GM19468 (cell line): ENCODE data around the gene BACH2.
"Not testable (repeated sequence)": the region's sequence is repeated elsewhere in the genome, so short reads cannot be mapped to it uniquely, and the experiment has no call there.

Source experiments
- ATAC-seq: cut with Tn5 transposase; IDR thresholded peaks from one replicate; pipeline ENCODE4 v1.9.1; 2021; ENCODE audit warnings: mild to moderate bottlenecking, moderate library complexity, moderate number of reproducible peaks; ENCODE audit not compliant: unreplicated experiment; ENCODE audit errors: extremely low read depth

The BACH2 gene

DNA sequence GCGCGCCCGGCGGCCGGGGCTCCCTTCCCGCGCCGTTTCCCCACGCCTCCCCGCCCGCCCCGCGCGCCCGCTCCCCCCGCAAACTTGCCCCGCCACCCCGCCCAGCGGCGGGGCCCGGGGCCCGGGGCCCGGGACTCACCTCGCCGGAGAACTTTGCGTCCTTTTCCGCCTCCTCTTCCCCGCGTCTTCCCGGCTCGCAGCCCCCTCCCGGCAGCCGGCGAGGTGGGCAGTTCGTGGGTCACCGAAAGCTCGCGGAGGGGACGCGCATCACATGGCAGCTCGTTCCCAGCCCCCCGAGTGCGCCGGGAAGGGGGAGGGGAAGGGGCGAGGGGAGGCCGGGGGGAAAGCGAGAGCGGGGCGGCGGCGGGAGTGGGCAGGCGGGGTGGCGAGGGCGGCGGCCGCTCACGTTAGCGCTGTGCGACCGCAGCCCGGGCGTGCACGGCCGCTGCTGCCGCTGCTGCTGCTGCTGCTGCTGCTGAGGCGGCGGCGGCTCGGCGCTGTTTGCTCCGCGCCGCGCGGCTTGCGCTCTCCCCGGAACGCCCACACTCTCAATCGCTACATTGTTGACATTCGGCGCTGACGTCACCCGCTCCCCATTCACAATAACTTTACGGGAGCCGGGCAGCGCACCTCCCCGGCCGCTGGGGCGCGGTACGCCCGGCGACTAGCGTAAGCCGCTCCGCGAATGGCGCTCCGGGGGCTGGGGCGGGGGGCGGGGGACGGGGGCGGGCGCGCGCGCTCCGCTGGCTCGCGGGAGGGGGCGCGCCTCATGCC, at the start of gene BACH2:
Gene BACH2, minus strand, starts transcription at position 503 of the 774 bp plus-strand sequence. CDS start 287,999 bp downstream, outside the sequence.
- peak; percentile 80 for ATAC-seq

DNA sequence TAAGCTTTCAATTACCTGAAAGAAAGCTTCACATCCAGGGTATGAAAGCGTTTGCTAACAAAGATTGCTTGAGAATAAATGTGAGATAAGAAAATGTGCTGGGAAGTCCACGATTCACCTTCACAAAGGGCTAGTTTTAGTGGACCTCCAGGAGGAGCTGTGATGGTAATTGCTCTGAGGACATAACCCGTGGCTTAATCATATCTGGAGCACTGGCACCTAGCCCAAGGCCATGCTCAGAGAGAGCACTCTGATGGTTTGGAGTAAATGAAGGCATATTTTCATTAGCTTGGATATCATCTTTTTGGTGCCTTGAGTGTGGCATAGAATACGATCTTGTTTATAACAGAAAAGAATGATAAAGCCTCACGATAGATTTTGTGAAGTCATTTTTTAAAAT, 46.9 kb upstream of the BACH2 start:
- no peak for ATAC-seq

DNA sequence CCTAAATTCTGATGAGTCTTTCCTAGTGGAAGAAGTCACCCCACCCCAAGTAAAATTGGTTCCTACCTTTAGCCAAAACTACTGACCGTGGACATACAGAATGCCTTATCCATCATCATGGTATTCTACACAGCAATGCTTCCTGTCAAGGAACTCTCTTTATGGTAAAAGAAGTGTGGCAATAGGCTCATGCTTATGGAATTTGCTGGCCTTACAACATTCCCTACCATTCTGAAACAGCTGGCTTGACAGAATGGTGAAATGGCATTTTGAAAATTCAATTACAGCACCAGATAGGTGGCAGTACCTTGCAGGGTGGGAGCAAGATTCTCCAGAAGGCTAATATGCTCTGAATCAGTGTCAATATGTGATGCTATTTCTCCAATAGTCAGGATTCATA, 41.8 kb upstream of the BACH2 start:
- ATAC-seq = no peak

DNA sequence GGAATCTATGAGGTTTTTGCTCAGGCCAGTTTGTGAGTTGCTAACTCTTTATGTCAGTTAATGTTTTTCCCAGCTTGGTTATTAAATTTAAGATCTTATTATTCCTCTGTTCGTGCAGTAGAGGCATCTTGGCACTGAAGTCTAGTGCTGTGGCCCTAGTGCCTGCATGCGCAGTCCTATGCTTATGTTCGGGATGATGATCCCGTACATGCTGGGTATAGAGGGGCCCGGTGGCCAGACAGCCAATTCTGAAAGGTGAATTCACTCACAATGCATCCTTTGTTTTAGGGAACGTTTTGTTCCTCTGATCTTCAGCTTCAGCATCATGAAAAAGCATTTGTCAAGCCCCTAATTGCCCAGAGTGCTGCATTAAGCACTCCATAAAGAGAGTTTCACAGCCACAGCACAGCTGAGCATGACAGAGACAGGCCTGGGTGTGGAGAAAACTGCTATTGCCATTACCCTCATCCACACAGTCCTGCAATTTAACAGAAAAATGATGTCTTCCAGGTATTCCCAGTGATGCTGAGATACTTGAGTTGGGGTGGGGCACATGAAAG, 39.8 kb upstream of the BACH2 start:
- no peak for ATAC-seq

DNA sequence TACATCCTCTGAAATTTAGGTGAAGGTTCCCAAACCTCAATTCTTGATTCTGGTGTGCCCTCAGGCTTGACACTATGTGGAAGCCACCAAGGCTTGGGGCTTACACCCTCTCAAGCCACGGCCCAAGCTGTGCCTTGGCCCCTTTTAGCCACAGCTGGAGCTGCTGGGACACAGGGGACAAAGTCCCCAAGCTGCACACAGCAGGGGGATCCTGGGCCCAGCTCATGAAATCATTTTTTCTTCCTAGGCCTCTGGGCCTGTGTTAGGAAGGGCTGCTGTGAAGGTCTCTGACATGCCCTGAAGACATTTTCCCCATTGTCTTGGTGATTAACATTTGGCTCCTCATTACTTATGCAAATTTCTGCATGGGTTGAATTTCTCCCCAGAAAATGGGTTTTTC, 37.3 kb upstream of the BACH2 start:
- ATAC-seq = no peak

DNA sequence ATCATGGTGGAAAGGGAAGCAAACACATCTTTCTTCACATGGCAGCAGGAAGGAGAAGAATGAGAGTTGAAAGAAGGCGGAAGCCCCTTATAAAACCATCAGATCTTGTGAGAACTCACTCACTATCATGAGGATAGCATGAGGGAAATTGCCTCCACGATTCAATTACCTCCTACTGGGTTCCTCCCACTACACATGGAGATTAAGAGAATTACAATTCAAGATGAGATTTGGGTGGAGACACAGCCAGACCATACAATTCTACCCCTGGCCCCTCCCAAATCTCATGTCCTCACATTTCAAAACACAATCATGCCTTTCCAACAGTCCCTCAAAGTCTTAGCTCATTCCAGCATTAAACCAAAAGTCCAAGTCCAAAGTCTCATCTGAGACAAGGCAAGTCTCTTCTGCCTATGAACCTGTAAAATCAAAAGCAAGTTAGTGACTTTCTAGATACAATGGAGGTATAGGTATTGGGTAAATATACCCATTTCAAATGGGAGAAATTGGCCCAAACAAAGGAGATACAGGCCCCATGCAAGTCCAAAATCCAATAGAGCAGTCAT, 36.4 kb upstream of the BACH2 start:
- not testable (repeated sequence) for ATAC-seq

DNA sequence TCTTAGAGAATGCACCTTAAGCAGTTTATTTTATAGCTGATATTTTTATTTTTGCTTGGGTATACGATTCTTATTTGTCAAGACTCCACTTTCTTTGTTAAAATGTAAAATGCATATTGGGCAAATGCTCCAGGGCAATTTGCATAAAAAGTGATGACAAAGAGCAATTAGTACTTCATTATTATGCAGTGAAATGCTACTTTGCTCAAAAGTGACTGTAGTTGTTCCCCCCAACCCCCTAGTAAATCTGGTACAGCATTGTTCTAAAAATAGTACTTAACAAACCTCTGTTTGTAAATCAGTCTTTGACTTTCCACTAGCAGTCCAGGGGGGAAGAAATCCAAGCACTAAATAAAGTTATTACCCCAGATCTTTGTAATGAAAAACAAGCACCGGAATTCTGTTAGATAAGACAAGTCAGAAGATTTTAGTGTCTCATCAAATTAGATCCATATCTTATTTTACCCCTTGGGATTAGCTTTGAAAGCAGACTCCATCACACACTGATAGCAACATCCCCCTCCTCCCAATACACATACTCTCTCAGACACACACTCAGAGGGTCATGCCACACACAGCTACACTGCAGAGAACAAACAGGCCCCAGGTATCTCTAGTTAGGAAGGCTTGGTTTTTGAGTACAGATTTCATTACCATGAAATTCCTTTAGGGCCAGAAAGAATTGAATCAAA, 32.9 kb upstream of the BACH2 start:
- no peak for ATAC-seq

DNA sequence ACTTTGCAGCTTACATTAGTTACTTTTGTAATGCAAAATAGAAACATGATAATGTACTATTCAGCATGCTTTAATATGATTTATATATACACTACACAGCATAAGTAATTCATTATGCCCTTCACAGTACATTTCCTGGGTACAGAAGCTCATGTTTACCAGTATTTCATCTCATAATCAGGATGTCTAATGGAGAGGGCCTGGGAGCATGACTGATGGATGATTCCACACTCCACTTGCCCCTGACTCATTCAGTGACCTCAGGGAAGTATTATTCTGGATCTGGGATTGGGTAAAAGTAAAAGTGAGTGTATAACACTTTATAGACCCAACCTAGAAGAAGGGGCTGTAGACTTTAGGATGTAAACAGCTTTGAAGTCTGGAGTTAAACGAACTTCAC, 31.4 kb upstream of the BACH2 start:
- ATAC-seq = no peak

DNA sequence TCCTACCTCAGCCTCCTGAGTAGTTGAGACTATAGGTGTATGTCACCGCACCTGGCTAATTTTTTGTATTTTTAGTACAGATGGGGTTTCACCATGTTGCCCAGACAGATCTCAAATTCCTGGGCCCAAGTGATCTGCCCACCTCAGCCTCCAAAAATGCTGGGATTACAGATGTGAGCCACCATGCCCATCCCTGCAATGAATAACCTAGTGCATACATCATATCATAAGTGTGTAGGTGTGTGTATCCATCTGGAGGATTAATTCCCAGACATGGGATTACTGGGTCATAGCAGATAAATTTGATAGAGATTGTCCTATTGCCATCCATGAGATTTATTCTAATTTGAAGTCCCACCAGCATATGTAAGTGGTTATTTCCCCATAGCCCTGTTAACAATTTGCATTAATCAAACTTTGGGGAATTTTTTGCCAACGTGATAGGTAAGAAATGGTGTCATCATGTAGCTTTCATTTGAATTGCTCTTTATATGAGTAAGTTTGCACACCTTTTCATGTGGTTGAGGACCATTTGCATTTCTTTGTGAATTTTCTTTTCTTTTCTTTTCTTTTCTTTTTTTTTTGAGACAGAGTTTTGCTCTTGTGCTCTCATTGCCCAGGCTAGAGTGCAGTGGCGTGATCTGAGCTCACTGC, 29.9 kb upstream of the BACH2 start:
- ATAC-seq = no peak

DNA sequence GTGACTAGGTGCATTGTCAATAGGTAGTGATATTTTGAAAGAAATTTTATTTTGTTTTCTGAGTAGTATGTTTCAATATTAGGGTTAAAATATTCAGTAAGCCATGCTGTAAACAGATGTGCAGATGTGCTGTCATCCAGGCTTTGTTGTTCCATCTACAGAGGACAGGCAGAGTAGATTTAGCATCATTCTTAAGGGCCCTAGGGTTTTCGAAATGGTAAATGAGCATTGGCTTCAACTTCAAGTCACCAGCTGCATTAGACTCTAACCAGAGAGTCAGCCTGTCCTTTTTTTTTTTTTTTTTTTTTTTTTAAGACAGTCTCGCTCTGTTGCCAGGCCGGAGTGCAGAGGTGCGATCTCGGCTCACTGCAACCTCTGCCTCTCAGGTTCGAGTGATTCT, 27.1 kb upstream of the BACH2 start:
- no peak for ATAC-seq

DNA sequence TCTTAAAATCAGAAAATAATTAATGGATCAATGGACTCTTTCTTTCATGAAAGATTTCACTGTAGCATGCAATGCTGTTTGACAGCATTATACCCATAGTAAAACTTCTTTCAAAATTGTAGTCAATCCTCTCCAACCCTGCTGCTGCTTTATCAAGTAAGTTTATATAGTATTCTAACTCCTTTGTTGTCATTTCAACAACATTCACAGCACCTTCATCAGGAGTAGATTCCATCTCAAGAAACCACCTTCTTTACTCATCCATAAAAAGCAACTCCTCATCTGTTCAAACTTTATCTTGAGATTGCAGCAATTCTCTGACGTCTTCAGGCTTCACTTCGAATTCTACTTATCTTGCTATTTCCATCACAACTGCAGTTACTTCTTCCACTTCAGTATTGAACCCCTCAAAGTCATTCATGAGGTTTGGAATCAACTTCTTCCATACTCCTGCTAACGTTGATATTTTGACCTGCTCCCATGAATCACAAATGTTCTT, 26.4 kb upstream of the BACH2 start:
- ATAC-seq = no peak

DNA sequence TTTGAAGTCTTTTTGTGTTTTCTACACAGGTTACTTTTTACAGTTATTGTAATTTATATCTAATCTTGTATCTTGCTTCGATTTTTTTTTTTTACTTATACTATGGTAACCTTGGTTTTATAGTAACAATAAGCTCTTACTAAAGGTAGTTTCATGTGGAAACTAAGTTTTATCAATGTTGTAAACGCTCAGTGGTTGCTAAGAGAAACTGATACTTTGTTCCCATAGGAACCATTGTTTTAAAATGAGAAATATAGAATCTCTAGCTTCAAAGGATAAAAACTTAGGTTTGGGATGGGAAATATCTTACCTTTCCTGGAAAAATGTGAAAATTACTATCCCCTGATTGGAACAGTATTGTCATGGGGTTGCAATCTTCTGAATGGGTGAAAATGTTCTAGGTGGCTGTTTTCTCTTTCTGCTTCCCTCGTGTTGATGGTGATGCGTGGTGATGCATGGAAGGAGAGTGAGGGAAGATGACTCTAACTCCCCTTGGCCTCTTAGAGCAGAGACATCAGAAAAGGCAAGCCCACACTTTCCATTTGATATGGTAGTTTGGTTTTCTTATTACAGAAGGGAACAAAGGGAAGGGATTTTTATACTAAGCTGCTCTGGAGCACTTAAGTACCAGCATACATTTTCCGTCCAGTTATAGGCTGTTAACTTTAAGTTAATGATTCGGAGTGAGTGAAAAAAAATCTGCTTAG, 23.5 kb upstream of the BACH2 start:
- ATAC-seq = no peak

DNA sequence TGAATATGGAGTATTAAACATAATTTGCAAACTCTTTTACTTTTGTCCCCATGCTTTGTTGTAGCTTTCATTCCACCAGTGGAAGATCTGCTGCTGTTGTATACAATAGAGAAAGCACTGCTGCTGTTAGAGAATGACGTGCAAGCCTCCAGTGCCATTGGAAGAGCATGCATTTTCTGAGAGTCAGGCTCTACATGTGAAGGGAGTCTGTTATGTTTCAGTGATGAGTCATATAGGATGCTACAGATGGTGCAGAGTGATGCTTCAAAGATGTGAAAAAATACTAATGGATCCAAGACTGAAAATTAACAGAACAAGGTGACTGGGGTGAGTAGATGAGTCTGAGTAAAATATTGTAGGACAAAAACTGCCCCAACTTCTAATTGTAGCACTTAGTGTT, 22.4 kb upstream of the BACH2 start:
- ATAC-seq = no peak

DNA sequence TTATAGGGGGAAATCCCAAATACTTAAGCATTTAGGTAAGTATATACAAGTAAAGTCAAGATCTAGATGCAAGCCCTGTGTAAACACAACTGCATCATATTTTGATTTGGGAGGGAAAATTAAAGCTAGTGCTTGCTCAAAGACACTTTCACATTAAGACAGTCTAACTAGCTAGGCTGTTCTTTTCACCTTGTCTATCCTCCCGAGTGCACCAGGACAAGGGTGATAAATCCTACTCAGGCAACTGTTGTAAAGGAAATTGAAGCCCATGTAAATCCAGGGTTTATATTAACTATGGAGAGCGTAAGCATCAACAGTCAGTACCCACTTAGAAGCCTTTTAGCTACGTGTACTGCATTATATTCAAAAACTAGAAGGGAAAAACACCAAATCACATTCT, 19.3 kb upstream of the BACH2 start:
- no peak for ATAC-seq

DNA sequence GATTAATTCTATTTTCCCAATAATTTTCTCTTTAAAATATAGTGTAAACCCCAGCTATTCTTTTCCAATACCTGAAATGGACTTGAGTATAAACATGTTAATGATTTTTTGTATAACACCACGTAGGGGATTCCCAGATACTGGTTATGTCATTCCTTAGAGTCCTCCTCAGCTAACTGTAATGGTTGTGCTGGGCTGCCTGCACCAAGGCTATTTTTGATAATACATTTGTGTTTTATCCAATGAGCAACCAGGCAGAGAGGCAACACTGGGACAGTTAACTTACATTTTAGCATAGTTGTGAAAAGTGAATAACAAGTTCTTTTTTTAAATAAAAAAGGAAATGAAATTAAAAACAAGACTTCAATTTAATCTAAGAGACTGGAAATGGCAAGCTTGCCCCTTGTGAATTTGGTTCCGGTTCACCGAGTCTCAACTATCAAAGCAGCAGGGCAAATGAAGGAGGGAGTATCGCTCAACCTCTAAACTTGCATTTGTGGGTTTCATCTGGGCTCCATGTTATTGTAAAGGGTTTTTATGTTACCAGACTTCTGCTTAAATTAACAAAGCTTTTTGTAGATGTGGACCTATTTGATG, 18.8 kb upstream of the BACH2 start:
- no peak for ATAC-seq

DNA sequence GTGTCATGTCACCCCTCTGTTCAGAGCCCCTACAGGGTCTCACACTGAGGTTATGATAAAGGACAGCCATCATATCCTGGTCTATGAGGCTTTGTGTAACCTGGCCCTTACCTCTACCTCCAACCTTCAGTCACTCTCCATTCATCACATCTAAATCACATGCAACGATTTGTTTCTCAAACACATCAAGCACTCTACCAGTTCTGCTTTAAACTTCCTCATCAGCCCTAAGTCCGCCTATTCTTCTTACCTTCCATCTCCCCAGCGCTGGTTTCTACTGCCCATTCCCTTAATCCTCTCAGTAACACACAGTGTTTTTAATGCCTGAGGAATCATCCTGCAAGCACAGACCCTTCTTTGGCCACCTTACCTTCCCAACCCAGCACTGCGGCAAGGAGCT, 17.9 kb upstream of the BACH2 start:
- no peak for ATAC-seq

DNA sequence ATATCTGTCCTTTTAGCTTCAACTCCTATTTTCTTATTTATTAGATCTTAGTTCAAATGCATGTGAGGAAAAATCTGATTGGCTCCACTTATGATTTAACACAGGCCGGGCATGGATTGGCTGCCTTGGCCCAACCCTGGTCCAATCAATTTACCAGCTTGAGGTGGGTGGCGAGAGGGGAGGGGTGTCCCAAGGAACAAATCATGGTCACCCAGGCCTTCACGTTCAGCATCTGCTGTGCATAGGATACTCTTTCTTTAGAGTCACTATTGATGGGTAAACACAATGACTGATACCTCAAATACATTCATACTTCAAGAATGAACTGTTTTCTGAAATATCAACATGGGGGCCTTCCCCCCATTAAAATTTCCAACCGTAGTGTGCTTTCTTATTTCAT, 14.9 kb upstream of the BACH2 start:
- no peak for ATAC-seq

DNA sequence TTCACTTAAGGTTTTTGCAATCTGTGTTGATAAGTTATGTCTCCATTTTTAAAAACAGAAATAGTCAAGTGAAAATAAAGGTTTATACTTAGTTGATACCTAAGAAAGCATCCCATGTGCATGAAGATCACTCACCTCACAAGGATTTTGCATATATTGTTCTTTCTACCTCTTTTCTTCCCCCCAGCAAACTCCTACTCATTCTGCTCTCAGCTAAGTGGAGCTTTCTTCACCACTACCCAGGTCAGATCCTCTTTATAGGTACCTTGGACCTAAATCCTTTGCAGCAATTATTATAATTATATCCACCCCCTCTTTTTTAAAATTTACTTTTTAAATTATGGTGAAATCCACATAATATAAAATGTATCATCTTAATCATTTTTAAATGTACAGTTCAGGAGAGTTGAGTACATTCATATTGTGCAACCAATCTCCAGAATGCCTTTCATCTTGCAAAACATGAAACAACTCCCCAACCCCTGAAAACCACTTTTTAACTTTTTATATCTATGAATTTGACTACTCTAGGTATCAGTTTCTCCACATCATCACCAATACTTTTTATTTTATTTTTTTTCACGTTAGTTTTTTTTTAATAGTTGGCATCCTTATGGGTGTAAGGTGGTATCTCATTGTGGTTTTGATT, 9.3 kb upstream of the BACH2 start:
- ATAC-seq = no peak

DNA sequence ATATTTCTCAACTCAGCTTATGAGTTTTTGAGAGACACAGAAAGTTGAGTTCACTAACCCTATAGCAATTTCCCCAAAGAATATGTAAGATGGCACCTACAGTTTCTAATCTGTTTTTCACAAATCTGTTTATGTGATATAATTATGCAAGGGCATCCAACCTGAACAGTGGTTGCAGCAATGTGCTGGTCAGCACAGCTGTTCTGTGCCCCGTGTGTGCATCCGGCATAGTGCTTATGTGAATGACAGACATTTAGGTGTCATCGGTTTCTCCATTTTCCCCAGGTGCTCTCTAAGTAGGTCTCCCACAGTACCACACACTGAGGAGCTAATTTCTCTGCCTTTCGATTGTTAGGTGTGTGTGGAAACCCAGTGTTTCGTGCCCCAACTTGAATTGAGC, 7.7 kb upstream of the BACH2 start:
- ATAC-seq = no peak
